ENCODE data around the gene LCOR.
"Not testable (repeated sequence)": the region's sequence is repeated elsewhere in the genome, so short reads cannot be mapped to it uniquely, and the experiment has no call there.

DNA sequence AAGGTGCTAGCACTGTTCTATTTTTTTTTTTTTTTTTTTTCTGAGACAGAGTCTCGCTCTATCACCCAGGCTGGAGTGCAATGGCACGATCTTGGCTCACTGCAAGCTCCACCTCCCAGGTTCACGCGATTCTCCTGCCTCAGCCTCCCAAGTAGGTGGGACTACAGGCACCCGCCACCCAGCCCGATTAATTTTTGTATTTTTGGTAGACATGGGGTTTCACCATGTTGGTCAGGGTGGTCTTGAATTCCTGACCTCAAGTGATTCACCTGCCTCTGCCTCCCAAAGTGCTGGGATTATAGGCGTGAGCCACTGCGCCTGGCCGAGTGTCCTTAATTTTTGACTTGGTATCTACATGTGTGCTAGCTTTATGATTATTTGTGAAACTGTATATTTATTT is 201.7 kb downstream of the LCOR start:
- not testable (repeated sequence) for TF ChIP-seq CTCF, POLR2A (IDR thresholded peaks at IDR 0.05)
